SK-N-SH (cell line): ENCODE results near the gene GLCE. TPM values are rescaled to one million over a fixed set of nuclear protein-coding genes. Genes with fewer than 3 reads are reported as not detected.

ENCODE experiments used
- CTCF ChIA-PET: fragments of 300-600, 350-600 bp; formaldehyde crosslinking; extraction: SDS; loops from one replicate; lab custom pipeline; 2021; lab: Yijun Ruan, JAX
- POLR2A ChIA-PET: fragments of 350-600 bp; sonication (Branson Sonifier 250); formaldehyde crosslinking; extraction: SDS; loops from one replicate; lab custom pipeline; 2020; ENCODE audit warnings: antibody characterized with exemption, inconsistent platforms; lab: Yijun Ruan, JAX
- DNase-seq: peaks from one replicate; pipeline ENCODE4 v3.0.0; 2012
- H2AFZ ChIP-seq: fragments of 200-600 bp; sonication (generic); 2 replicates; pipeline ENCODE4 v1.8.1; 2016; ENCODE audit warnings: antibody characterized with exemption, mild to moderate bottlenecking, low read depth
- H3F3A ChIP-seq: fragments of 200-600 bp; sonication (generic); replicated peaks from 2 replicates; pipeline ENCODE3; 2016; ENCODE audit warnings: antibody characterized with exemption, mild to moderate bottlenecking; ENCODE audit not compliant: insufficient read depth
- H3K27ac ChIP-seq, 2 experiments: fragments of 200-500 bp in 1 of 2; fragments of 200-600 bp in 1 of 2; sonication (Bioruptor generic) in 1 of 2; sonication (generic), shearing (Covaris generic) in 1 of 2; 2 replicates each; pipeline versions ENCODE4 v1.5.1 to v1.6.1; 2014 to 2016; ENCODE audit warnings: low read depth in 2 of 2, inconsistent platforms in 1 of 2, low read length in 1 of 2, mild to moderate bottlenecking in 1 of 2, mixed read lengths in 1 of 2
- H3K27me3 ChIP-seq: fragments of 200-600 bp; sonication (generic), shearing (Covaris generic); 2 replicates; pipeline ENCODE4 v1.6.1; 2016; ENCODE audit warnings: mixed run types; ENCODE audit not compliant: insufficient read depth
- H3K36me3 ChIP-seq, 2 experiments: fragments of 200-500 bp in 1 of 2; fragments of 200-600 bp in 1 of 2; sonication (Bioruptor generic) in 1 of 2; sonication (generic) in 1 of 2; replicated peaks in 1 of 2; 2 replicates each; pipeline versions ENCODE3 to v1.5.1; 2014 to 2016; ENCODE audit warnings: low read length in 1 of 2, mild to moderate bottlenecking in 1 of 2; ENCODE audit not compliant: insufficient read depth in 2 of 2, control insufficient read depth in 1 of 2
- H3K4me1 ChIP-seq, 2 experiments: fragments of 200-500 bp in 1 of 2; fragments of 200-600 bp in 1 of 2; sonication (Bioruptor generic) in 1 of 2; sonication (generic), shearing (Covaris generic) in 1 of 2; 2 replicates each; pipeline versions ENCODE4 v1.5.1 to v1.6.1; 2014 to 2016; ENCODE audit warnings: low read depth in 1 of 2, low read length in 1 of 2, mixed run types in 1 of 2; ENCODE audit not compliant: insufficient read depth in 2 of 2, control insufficient read depth in 1 of 2
- H3K4me2 ChIP-seq: fragments of 200-600 bp; sonication (generic), shearing (Covaris generic); 2 replicates; pipeline ENCODE4 v1.6.1; 2017; ENCODE audit warnings: mixed run types
- H3K4me3 ChIP-seq, 2 experiments: fragments of 200-500 bp in 1 of 2; fragments of 200-600 bp in 1 of 2; sonication (Bioruptor generic) in 1 of 2; sonication (generic), shearing (Covaris generic) in 1 of 2; 2 replicates each; pipeline versions ENCODE4 v1.5.1 to v1.8.1; 2014 to 2016; ENCODE audit warnings: low read depth in 2 of 2, inconsistent platforms in 1 of 2, low read length in 1 of 2, mild to moderate bottlenecking in 1 of 2, mixed read lengths in 1 of 2, moderate library complexity in 1 of 2
- H3K79me2 ChIP-seq: fragments of 200-600 bp; sonication (generic); 2 replicates; pipeline ENCODE4 v1.8.1; 2017; ENCODE audit warnings: mild to moderate bottlenecking; ENCODE audit not compliant: insufficient read depth
- H3K9ac ChIP-seq: fragments of 200-600 bp; sonication (generic); 2 replicates; pipeline ENCODE4 v1.6.1; 2017; ENCODE audit warnings: mixed run types
- H3K9me2 ChIP-seq: fragments of 200-600 bp; sonication (generic); 2 replicates; pipeline ENCODE4 v1.6.1; 2017; ENCODE audit warnings: mixed run types
- H3K9me3 ChIP-seq: fragments of 200-600 bp; sonication (generic); 2 replicates; pipeline ENCODE4 v1.6.1; 2017; ENCODE audit warnings: mixed run types, mild to moderate bottlenecking, moderate library complexity
- H4K20me1 ChIP-seq: fragments of 200-600 bp; sonication (generic); 2 replicates; pipeline ENCODE4 v1.6.1; 2017; ENCODE audit warnings: mild to moderate bottlenecking, mixed run types; ENCODE audit not compliant: insufficient read depth
- ELF1 ChIP-seq: IDR thresholded peaks from 2 replicates; pipeline ENCODE4 v1.4.0; 2012
- EP300 ChIP-seq, 2 experiments: IDR thresholded peaks; 2 replicates each; pipeline versions ENCODE4 v1.4.0 to v1.6.1; 2012; ENCODE audit warnings: borderline replicate concordance in 1 of 2, low read depth in 1 of 2, low read length in 1 of 2
- FOSL2 ChIP-seq: IDR thresholded peaks from 2 replicates; pipeline ENCODE4 v1.4.0; 2012; ENCODE audit warnings: low read depth, mild to moderate bottlenecking, moderate library complexity, borderline replicate concordance
- GATA2 ChIP-seq: sonication (generic); formaldehyde crosslinking; IDR thresholded peaks from 2 replicates; pipeline ENCODE4 v1.5.0; 2020; ENCODE audit warnings: mild to moderate bottlenecking, missing genetic modification reagents
- MEF2A ChIP-seq: IDR thresholded peaks from 2 replicates; pipeline ENCODE4 v1.4.0; 2012; ENCODE audit warnings: low read depth, borderline replicate concordance
- MXI1 ChIP-seq: IDR thresholded peaks from 2 replicates; pipeline ENCODE4 v1.6.1; 2012; ENCODE audit warnings: mild to moderate bottlenecking, low read depth, low read length, improper control_type of control experiment
- NFIC ChIP-seq: IDR thresholded peaks from 2 replicates; pipeline ENCODE4 v1.4.0; 2012; ENCODE audit warnings: borderline replicate concordance
- RCOR1 ChIP-seq: fragments of 150-350 bp; IDR thresholded peaks from 2 replicates; pipeline ENCODE4 v1.6.1; 2017; ENCODE audit warnings: antibody characterized with exemption, low read length
- SIN3A ChIP-seq: IDR thresholded peaks from 2 replicates; pipeline ENCODE4 v1.6.1; 2012; ENCODE audit warnings: low read depth, mild to moderate bottlenecking, low read length, moderate library complexity, borderline replicate concordance
- SMC3 ChIP-seq: IDR thresholded peaks from 2 replicates; pipeline ENCODE4 v1.6.1; 2012; ENCODE audit warnings: low read depth, low read length, improper control_type of control experiment
- TAF1 ChIP-seq: IDR thresholded peaks from 2 replicates; pipeline ENCODE4 v1.6.1; 2012; ENCODE audit warnings: low read depth, mild to moderate bottlenecking, low read length, moderate library complexity, borderline replicate concordance
- TCF12 ChIP-seq: IDR thresholded peaks from 2 replicates; pipeline ENCODE4 v1.4.0; 2012
- TEAD4 ChIP-seq: IDR thresholded peaks from 2 replicates; pipeline ENCODE4 v1.4.0; 2012; ENCODE audit warnings: mild to moderate bottlenecking, borderline replicate concordance; ENCODE audit not compliant: insufficient read depth
- YY1 ChIP-seq: IDR thresholded peaks from 2 replicates; pipeline ENCODE4 v1.4.0; 2012; ENCODE audit warnings: low read depth, mild to moderate bottlenecking
- WGBS: methylation state at CpG from one replicate; pipeline ENCODE4 v1.1.6; 2017; ENCODE audit warnings: low lambda C conversion rate; 5-methylcytosine and 5-hydroxymethylcytosine counted together
- polyA plus RNA-seq, 3 experiments: library from polyadenylated mRNA; depleted of rRNA; stranded (reverse); fragments of >200 nt; gene quantifications; 2 replicates each; pipeline ENCODE4 v1.2.3, GENCODE V29; 2012
- TF ChIP-seq, protein P1 (sequence below): fragments of 150-350 bp; IDR thresholded peaks from 2 replicates; pipeline ENCODE4 v1.6.1; 2016; ENCODE audit warnings: mild to moderate bottlenecking, low read depth, low read length
- TF ChIP-seq, protein P2 (sequence below): fragments of 150-350 bp; IDR thresholded peaks from 2 replicates; pipeline ENCODE4 v1.6.1; 2017; ENCODE audit warnings: antibody characterized with exemption, low read length, low read depth, borderline replicate concordance
- TF ChIP-seq, protein P3 (sequence below): IDR thresholded peaks from 2 replicates; pipeline ENCODE4 v1.4.0; 2012; ENCODE audit warnings: low read depth, borderline replicate concordance

The GLCE gene
- polyA plus RNA-seq, 1 of the 3 experiments (the other 2 are of a cell fraction) = 19.5 TPM

DNA sequence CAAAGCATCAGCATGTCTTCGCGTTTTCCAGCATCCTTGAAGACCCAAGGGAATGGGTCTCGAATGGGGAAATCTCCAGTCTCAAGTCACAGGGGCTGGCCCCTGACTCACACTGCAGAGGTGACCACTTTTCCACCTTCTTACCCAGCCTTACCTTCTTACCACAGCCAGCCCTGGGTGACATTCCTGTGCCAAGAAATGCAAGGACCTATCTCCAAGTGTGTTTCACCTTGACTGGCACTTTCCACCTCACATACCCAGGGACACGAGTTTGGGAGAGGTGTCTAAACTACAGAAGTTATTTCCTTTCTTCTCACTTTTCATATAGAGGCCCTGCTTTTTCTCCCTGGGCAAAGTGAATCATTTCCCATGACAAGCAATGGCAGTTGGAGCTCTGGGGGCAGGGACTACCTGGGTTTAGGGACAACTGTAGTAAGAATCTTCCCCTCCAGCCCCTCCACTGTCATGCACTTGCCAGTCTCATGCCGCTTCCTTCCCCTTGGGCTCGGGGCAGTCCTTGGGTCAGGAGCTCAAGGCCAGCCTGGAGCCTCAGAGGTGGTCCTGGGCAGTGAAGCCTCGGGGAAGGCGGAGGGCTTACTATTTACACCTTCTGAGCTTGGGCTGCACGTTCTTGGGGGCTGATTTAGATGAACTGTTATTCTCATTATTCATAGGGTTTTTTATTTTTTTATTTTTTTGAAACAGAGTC lies 155.1 kb downstream of the GLCE start:
- Histone ChIP-seq H3K4me1 (peaks cover 0 to 8% of the 10 kb centered on the region in 2 experiments; a peak in 2 of 4 replicates), H3K4me2 (no peak overlapping the region), H3F3A (peaks cover 3% of the 10 kb centered on the region), H3K36me3 (no peaks in the 10 kb centered on the region), H3K79me2 (no peaks in the 10 kb centered on the region), H3K27me3 (no peaks in the 10 kb centered on the region), H4K20me1 (no peaks in the 10 kb centered on the region), H2AFZ (no peak overlapping the region), H3K9me2 (no peaks in the 10 kb centered on the region), H3K9ac (no peak overlapping the region), H3K4me3 (no peak overlapping the region), H3K9me3 (no peaks in the 10 kb centered on the region), H3K27ac (no peak overlapping the region)
- peak; percentile 3 for DNase-seq
- CTCF ChIA-PET = interaction anchor here (0.7 kb wide), 1 partner anchor 140 kb away, joined by 3 read pairs; no protein-coding TSS in a partner anchor
- TF ChIP-seq ELF1 (no peak), SMC3 (no peak), MXI1 (no peak), SIN3A (no peak)
- WGBS = 83% methylated on average over 9 of the region's 9 CpGs
- POLR2A ChIA-PET = no interaction called here

DNA sequence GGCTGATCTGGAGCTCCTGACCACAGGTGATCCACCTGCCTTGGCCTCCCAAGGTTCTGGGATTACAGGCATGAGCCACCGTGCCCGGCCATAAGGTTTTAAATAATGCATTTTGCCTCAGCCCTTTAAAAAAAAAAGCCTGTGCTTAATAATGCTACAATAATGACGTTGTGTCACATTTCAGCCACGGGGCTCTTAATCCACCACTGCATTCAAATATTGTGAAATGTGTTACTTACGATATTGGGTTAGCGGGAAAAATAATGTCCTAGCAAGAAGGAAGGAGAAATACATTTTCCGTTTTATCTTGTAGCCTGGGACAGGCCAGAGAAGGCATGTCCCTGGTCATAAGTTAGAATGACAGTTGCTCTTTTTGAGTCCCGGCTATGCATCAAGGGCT lies 155.9 kb downstream of the GLCE start:
- H3K27me3 ChIP-seq = no peaks in the 10 kb centered on the region
- TF ChIP-seq GATA2 (CRISPR knock-in tag) (no peak), YY1 (no peak), NFIC (no peak), TEAD4 (no peak), SIN3A (no peak), TCF12 (no peak), FOSL2 (no peak), RCOR1 (no peak), MEF2A (no peak), TAF1 (no peak), EP300 (IDR thresholded peaks at IDR 0.05; ENCODE audit: borderline replicate concordance in 1 of 2, low read depth in 1 of 2, low read length in 1 of 2) (no peak)
- TF ChIP-seq, protein P1, sequence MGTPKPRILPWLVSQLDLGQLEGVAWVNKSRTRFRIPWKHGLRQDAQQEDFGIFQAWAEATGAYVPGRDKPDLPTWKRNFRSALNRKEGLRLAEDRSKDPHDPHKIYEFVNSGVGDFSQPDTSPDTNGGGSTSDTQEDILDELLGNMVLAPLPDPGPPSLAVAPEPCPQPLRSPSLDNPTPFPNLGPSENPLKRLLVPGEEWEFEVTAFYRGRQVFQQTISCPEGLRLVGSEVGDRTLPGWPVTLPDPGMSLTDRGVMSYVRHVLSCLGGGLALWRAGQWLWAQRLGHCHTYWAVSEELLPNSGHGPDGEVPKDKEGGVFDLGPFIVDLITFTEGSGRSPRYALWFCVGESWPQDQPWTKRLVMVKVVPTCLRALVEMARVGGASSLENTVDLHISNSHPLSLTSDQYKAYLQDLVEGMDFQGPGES = no peak
- TF ChIP-seq, protein P2, sequence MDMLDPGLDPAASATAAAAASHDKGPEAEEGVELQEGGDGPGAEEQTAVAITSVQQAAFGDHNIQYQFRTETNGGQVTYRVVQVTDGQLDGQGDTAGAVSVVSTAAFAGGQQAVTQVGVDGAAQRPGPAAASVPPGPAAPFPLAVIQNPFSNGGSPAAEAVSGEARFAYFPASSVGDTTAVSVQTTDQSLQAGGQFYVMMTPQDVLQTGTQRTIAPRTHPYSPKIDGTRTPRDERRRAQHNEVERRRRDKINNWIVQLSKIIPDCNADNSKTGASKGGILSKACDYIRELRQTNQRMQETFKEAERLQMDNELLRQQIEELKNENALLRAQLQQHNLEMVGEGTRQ = no peak
- TF ChIP-seq, protein P3, sequence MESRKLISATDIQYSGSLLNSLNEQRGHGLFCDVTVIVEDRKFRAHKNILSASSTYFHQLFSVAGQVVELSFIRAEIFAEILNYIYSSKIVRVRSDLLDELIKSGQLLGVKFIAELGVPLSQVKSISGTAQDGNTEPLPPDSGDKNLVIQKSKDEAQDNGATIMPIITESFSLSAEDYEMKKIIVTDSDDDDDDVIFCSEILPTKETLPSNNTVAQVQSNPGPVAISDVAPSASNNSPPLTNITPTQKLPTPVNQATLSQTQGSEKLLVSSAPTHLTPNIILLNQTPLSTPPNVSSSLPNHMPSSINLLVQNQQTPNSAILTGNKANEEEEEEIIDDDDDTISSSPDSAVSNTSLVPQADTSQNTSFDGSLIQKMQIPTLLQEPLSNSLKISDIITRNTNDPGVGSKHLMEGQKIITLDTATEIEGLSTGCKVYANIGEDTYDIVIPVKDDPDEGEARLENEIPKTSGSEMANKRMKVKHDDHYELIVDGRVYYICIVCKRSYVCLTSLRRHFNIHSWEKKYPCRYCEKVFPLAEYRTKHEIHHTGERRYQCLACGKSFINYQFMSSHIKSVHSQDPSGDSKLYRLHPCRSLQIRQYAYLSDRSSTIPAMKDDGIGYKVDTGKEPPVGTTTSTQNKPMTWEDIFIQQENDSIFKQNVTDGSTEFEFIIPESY = no peak
- H3K27ac ChIP-seq = no peak overlapping the region
- 93% methylated on average over 8 of the region's 8 CpGs for WGBS
- no peak overlapping the region for H3K9ac ChIP-seq
- no peak overlapping the region for H3K4me2 ChIP-seq
- no peaks in the 10 kb centered on the region for H3K36me3 ChIP-seq
- H3K4me1 ChIP-seq = peaks cover 0 to 10% of the 10 kb centered on the region in 2 experiments; a peak in 3 of 4 replicates
- DNase-seq = no peak
- no peaks in the 10 kb centered on the region for H3K79me2 ChIP-seq
- ChIA-PET POLR2A (no interaction called here), CTCF (interaction anchor here (0.7 to 1.3 kb wide), 2 partner anchors 78 to 140 kb away, joined by 3 to 4 read pairs; no protein-coding TSS in a partner anchor)
- H3K9me2 ChIP-seq = no peaks in the 10 kb centered on the region
- no peak overlapping the region for H2AFZ ChIP-seq
- H3K9me3 ChIP-seq = no peaks in the 10 kb centered on the region
- no peaks in the 10 kb centered on the region for H4K20me1 ChIP-seq
- H3F3A ChIP-seq = peaks cover 3% of the 10 kb centered on the region
- H3K4me3 ChIP-seq = no peak overlapping the region
